Esophagus squamous epithelium (tissue), 4 donors: Measurements from ENCODE around the gene MON2.

Experiments used
- POLR2A ChIP-seq, 4 donors: fragments of 450-650 bp; IDR thresholded peaks; one replicate each; pipeline ENCODE4 v1.6.1; 2017; ENCODE audit warnings: antibody characterized with exemption in 4 of 4, mild to moderate bottlenecking in 4 of 4, moderate library complexity in 3 of 4
- TF ChIP-seq, protein P1 (sequence below), 6 experiments: fragments of 450-650 bp in 4 of 6; fragments of 200-600 bp in 2 of 6; sonication (generic) in 2 of 6; IDR thresholded peaks; one replicate each; pipeline ENCODE4 v1.5.1; 2016 to 2019; ENCODE audit warnings: antibody characterized with exemption in 6 of 6, mild to moderate bottlenecking in 4 of 6, moderate library complexity in 4 of 6

DNA sequence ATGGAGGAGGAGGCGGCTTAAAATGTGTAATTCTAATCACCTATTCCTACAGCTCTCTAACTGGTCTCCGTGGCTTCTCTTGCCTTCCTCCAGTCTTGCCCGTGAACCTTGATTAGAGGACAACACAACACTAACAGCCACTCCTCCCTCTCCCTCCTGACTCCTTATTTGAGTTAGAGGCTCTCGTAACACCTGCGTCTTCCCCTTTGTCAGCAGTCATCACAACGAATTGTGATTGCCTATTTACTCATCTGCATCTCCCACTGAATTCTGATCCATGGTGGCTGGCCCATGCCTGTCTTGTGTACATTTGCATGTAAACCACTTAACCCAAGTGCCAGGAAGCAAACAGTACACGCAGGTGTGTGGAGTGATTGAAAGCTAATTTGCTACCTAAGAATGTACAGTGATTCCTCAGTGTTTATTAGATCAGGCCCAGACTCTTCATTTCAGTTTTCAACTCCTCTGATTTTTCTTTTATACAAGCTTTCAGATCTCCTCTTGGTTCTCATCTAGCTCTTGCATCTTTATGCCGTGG is 154.5 kb downstream of the MON2 start:
- TF ChIP-seq, protein P1, sequence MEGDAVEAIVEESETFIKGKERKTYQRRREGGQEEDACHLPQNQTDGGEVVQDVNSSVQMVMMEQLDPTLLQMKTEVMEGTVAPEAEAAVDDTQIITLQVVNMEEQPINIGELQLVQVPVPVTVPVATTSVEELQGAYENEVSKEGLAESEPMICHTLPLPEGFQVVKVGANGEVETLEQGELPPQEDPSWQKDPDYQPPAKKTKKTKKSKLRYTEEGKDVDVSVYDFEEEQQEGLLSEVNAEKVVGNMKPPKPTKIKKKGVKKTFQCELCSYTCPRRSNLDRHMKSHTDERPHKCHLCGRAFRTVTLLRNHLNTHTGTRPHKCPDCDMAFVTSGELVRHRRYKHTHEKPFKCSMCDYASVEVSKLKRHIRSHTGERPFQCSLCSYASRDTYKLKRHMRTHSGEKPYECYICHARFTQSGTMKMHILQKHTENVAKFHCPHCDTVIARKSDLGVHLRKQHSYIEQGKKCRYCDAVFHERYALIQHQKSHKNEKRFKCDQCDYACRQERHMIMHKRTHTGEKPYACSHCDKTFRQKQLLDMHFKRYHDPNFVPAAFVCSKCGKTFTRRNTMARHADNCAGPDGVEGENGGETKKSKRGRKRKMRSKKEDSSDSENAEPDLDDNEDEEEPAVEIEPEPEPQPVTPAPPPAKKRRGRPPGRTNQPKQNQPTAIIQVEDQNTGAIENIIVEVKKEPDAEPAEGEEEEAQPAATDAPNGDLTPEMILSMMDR (IDR thresholded peaks at IDR 0.05) = no peak
- TF ChIP-seq POLR2A (IDR thresholded peaks at IDR 0.05) = no peak
